T-helper 1 cell treated with Interleukin-12 subunit alpha and Interleukin-12 subunit beta and Interleukin-4 antibody, amounts not matched to agents 30 μg/mL and 1 μg/mL, for 36 hours (primary cell): ENCODE results near the gene NXPH4.

ENCODE experiments used
- H3K27ac Mint-ChIP-seq: one replicate; pipeline ENCODE4 v1.8.0; 2021; ENCODE audit warnings: mild to moderate bottlenecking, mixed read lengths
- H3K27me3 Mint-ChIP-seq: one replicate; pipeline ENCODE4 v1.8.0; 2021; ENCODE audit warnings: low read depth, mixed read lengths
- H3K36me3 Mint-ChIP-seq: one replicate; pipeline ENCODE4 v1.8.0; 2021; ENCODE audit warnings: low read depth, mixed read lengths
- H3K4me1 Mint-ChIP-seq: one replicate; pipeline ENCODE4 v1.8.0; 2021; ENCODE audit warnings: low read depth, mixed read lengths
- H3K4me3 Mint-ChIP-seq: one replicate; pipeline ENCODE4 v1.8.0; 2021; ENCODE audit warnings: mild to moderate bottlenecking, moderate library complexity, mixed read lengths
- H3K9me3 Mint-ChIP-seq: one replicate; pipeline ENCODE4 v1.8.0; 2021; ENCODE audit warnings: mixed read lengths

The NXPH4 gene

DNA sequence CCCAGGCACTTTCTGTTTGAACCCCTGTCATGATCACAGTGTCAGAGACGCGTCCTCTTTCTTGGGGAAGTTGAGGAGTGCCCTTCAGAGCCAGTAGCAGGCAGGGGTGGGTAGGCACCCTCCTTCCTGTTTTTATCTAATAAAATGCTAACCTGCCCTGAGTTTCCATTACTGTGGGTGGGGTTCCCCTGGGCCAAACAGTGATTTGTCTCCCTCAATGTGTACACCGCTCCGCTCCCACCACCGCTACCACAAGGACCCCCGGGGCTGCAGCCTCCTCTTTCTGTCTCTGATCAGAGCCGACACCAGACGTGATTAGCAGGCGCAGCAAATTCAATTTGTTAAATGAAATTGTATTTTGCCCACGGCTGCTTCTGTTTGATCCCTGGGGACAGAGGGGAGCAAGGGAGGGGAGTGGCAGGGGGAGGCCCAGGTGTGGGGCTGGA is 18.0 kb downstream of the NXPH4 start:
- H3K27ac Mint-ChIP-seq, result peak overlapping the region; percentile 45
- peaks cover 39% of the 10 kb centered on the region for H3K4me1 Mint-ChIP-seq
- H3K4me3 Mint-ChIP-seq, result no peak overlapping the region
- no peaks in the 10 kb centered on the region for H3K9me3 Mint-ChIP-seq
- peaks cover 21% of the 10 kb centered on the region for H3K27me3 Mint-ChIP-seq
- peaks cover 42% of the 10 kb centered on the region for H3K36me3 Mint-ChIP-seq

DNA sequence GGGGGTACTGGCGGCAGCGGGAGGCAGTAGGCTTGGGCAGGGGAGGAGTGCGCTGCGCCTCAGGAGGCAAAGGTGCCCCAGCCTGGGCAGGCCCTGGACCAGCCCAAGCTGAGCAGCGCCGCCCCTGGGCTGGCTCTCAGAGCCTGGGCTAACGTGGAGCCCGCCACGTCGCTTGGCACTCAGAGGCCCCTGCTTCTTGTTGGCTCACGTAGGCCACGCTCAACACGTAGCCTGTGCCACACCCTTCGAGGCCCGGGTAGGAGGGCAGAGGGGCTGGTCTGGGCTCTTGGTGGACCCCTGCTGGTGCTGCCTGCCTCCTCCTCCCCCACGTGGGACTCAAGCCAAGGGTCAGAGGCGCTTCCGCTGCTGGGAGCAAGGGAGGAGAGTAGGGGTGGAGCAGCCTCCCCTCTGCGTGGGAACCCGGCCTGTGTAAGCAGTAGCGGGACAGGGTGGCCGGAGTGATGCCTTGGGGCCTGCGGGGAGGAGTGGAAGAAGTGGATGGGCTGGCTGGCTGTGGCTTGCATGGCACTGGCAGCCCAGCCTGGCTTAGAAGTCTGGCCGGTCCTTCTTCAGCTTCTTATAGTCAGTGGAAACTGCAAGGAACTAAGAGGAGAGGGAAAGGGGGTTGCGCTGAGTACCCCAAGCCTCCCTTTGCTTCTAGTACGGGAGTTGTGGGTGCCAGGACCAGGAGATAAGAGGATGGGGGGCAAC is 18.6 kb downstream of the NXPH4 start:
- Mint-ChIP-seq H3K4me3 (no peak overlapping the region), H3K9me3 (no peaks in the 10 kb centered on the region), H3K27me3 (peaks cover 23% of the 10 kb centered on the region), H3K27ac (no peak overlapping the region), H3K4me1 (peaks cover 42% of the 10 kb centered on the region), H3K36me3 (peaks cover 38% of the 10 kb centered on the region)

DNA sequence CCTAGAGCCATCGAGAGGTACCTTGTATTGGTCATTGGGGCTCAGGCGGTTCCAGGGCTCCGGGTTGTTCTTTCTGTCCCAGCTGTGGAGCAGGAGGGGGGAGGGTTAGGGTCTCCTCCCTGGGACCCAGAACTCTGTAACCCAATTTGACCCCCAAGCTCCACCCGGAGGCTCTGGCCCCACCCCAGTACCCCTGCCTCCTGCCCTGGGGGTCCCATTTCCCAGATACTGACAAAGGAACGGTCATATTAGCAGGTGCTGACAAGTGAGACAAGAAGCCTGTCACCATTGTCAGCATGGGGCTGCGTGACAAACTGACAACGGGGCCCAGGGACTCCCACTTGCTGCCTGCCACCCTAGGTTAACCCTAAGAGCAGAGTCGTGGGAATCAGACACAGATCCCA is 19.1 kb downstream of the NXPH4 start:
- Mint-ChIP-seq H3K4me3 (no peak overlapping the region), H3K27ac (no peak overlapping the region), H3K36me3 (peaks cover 36% of the 10 kb centered on the region), H3K4me1 (peaks cover 42% of the 10 kb centered on the region), H3K27me3 (peaks cover 28% of the 10 kb centered on the region), H3K9me3 (no peaks in the 10 kb centered on the region)

DNA sequence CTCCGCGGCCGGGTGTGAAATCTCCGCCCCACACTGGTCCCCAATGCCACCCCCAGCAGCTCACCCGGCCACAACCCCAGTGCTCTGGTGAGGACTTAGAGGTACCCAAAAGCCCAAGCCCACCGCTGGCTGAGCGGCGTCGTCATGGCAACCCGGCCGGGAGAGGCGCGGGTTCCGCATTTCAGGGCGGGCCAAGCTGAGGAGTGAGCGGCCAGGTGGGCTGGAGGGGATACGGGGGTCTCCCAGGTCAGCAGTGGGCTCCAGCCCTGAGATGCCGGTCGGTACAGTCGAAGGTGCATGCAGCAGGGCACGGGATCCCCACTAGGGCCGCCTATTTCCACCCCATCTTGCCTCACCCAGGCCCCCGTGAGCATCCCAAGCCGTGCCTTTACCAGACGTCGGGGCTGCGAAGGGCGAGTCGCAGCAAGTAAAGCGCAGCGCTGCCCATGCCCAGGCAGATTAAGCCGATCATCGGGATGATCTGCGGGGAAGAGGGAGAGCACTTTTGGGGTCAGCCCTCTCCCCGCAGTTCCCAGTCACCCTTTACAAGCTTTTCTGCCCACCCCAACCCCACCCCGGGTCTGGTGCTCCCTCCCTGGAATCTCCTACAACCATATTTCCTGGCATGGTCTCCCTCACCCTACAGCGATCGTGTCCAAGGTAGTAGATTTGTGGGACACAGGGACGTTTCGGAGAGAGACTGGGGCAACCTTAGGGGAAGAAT is 19.8 kb downstream of the NXPH4 start:
- Mint-ChIP-seq H3K4me3 (no peak overlapping the region), H3K36me3 (peaks cover 36% of the 10 kb centered on the region), H3K27me3 (peaks cover 35% of the 10 kb centered on the region), H3K4me1 (peaks cover 40% of the 10 kb centered on the region), H3K27ac (no peak overlapping the region), H3K9me3 (no peaks in the 10 kb centered on the region)

DNA sequence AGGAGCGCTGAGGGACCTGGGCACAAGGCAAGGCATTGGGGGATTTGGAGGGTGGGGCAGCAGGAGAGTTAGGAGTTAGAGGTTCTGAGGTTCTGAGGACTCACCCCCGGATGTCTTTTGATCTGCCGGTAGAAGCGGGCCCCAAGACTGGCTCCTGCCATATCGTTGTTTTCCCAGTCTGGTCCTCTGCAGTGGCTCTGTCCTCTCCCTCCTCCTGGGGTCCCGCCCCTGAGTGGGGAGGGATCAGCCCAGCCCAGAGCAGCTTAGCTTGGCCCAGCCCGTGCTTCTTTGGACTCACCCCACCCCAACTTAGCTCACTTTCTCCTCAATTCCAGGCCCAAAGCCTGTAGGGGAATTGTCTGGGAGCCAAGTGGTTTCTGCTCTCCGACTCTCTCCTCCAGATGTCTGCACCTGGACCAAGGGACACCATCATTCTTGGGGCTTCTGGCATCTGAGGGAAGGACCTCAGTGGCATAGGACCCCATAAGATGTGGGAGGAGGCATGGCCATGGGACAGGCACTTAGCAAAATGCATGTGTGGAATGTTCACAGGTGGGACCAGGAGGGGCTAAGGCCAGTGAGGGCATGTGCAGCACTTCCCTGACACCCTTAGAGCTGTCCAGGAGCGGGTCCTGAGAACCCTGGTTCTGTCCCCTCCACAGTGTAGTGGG is 20.5 kb downstream of the NXPH4 start:
- Mint-ChIP-seq H3K4me1 (peaks cover 40% of the 10 kb centered on the region), H3K9me3 (no peaks in the 10 kb centered on the region), H3K36me3 (peaks cover 31% of the 10 kb centered on the region), H3K4me3 (peak overlapping the region; percentile 78), H3K27me3 (peaks cover 42% of the 10 kb centered on the region), H3K27ac (no peak overlapping the region)

DNA sequence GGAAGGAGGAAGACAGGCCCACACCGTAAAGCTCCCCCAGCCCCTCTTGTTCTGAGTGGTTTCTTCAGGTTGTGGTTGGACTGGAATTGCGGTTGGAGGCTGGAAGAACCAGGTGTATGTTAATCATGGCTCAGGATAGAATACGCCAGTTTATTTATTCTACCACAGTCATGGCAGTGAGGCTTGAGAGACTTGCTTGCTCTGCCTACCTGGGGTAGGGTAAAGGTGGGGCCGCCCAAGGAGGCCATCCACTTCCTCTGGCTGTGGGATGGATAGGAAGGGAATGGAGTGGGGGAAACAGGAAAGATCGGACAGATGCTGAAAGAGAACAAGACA is 21.0 kb downstream of the NXPH4 start:
- Mint-ChIP-seq H3K36me3 (peaks cover 31% of the 10 kb centered on the region), H3K27me3 (peaks cover 46% of the 10 kb centered on the region), H3K4me1 (peaks cover 42% of the 10 kb centered on the region), H3K9me3 (no peaks in the 10 kb centered on the region), H3K27ac (no peak overlapping the region), H3K4me3 (peak overlapping the region; percentile 78)

DNA sequence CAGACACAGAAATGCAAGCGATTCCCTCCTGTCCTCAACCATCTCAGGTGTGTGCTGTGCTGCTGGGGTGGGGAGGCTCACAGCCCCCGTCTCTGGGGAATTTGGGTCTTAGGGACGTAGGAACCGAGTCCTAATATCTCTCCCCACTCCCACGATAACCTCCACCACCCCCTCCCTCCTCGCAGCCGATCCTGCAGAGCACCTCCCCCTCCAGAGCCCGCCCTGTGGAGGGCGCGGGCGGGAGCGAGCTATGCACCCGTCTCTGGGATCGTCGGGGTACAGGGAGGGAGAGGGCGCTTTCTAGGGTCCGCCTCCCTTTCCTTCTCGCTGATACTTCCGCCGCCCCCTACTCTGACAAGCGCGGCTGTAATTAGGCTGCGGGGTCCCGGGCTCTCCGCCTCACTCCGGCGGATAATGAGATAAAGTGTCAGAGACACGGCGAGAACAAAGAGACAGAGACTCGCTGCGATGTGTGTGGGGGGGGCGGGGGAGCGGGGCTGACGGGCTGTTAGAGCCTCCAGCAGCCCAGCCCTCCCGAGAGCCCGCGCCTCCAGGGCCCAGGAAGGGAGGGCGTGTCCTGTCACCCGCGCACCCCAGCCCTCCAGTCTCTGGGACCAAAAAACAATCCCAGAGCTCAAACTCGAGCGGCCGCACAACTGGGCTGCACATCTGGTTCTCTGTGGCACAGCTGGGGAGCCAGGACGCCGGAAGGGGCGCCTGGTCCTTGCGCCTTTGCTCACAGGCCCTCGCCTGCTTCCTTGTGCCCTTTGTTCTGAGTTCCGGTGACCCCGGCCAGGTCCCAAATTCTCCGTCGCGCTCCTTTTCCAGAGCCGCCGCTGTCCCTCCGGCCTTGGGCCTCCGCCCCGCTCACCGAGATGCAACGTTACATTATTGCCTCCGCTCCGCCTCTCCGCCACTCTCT is 21.6 kb downstream of the NXPH4 start:
- Mint-ChIP-seq H3K4me1 (peaks cover 44% of the 10 kb centered on the region), H3K36me3 (peaks cover 25% of the 10 kb centered on the region), H3K4me3 (peak overlapping the region; percentile 99), H3K9me3 (no peaks in the 10 kb centered on the region), H3K27me3 (peaks cover 51% of the 10 kb centered on the region), H3K27ac (no peak overlapping the region)

DNA sequence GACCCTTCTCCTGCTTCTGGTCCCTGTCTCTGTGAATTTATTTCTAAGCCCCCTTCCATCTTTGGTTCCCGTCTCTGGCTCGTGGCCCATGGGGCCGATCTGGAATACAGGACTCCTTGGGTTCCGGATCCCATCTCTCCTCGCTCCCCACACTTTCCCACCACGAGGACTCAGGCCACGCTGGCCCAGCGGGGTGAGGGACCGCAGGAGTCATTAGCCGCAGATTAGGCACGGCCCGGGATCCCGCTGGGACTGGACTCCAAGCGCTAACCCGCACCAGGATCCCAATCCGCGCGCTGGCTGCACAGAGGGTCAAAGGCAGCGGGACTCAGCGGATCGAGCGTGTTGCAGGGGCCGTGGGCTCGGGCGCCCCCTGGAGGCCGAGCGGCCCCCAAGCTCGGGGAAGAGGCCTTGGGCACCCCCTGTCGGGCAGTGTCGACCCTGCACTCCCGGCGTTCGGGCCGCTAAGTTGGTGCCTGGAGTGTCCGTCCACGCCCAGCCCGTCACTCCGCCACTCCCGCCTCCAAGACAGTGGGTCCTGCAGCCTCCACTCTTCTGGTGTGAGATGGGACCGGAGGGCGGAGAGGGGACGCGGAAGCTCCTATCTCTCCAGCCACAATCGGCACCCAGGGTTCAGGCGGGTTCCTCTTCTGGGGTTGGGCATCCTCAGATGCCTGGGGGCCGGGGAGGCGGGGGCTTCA is 22.4 kb downstream of the NXPH4 start:
- peaks cover 57% of the 10 kb centered on the region for H3K27me3 Mint-ChIP-seq
- H3K4me3 Mint-ChIP-seq, result peak overlapping the region; percentile 99
- peaks cover 47% of the 10 kb centered on the region for H3K4me1 Mint-ChIP-seq
- H3K27ac Mint-ChIP-seq, result peak overlapping the region; percentile 79
- peaks cover 18% of the 10 kb centered on the region for H3K36me3 Mint-ChIP-seq
- no peaks in the 10 kb centered on the region for H3K9me3 Mint-ChIP-seq

DNA sequence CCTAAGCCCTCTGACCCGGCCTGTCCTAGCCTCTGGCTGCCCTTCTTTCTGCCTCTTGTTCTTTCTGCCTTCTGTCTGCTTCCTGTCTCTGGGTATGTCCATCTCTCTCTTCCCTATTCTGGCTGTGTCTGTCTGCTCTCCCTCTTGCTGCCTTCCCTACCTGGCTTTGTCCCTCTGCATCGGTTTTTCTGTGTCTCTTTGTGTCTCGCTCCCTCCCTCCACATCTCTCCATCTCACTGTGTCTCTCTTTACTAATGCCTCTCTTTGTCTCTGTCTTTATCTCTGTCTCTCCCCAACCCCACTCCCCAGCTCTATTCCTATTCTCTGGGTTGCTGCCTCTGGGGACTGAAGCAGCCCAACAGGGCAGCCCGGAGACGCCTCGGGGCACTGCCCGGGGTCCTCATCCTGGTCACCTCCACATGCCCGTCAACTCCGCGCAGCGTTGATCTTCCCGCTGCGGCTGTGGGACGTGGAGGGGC is 23.0 kb downstream of the NXPH4 start:
- Mint-ChIP-seq H3K27me3 (peaks cover 63% of the 10 kb centered on the region), H3K4me3 (peak overlapping the region; percentile 99), H3K9me3 (no peaks in the 10 kb centered on the region), H3K36me3 (peaks cover 11% of the 10 kb centered on the region), H3K4me1 (peaks cover 48% of the 10 kb centered on the region), H3K27ac (peak overlapping the region; percentile 79)

DNA sequence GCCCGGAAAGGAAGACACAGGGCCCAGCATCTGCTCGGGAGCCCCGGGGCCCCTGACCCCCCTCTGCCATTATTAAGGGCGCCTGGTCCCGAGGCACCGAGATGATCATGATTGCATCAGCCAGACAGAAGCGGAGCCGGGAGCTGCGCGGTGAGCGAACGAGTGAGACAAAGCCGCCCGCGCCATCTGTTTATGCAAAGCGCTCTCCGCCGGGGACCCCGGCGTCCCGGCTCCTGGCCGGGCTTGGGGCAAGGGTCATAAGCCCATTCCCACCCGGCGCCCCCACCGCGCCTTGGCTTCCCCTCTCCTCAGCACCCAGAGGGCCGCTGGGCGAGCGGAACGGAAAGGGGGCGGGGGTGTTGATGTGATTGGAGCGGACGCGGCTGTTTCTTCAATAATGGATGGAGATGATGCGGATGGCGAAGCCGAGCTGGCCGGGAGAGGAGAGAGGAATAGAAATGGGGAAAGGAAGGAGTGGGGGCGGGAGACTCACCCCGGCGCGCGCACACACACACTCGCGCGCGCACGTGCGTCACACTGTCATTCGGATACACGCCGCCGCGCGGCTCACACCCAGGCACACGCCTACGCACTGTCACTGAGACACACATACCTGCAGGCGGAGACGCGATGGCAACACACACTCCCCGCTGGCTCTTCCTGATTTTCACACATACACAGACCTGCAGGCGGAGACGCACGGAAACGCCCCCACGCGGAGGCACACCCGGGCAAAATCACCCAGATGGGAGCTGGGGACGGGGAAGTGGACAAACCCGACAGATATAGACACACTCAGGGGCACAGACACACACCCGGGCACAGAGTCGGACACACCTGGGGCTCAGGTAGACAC is 23.7 kb downstream of the NXPH4 start:
- Mint-ChIP-seq H3K27me3 (peaks cover 63% of the 10 kb centered on the region), H3K27ac (peak overlapping the region; percentile 86), H3K9me3 (no peaks in the 10 kb centered on the region), H3K4me1 (peaks cover 48% of the 10 kb centered on the region), H3K36me3 (peaks cover 10% of the 10 kb centered on the region), H3K4me3 (peak overlapping the region; percentile 99)

DNA sequence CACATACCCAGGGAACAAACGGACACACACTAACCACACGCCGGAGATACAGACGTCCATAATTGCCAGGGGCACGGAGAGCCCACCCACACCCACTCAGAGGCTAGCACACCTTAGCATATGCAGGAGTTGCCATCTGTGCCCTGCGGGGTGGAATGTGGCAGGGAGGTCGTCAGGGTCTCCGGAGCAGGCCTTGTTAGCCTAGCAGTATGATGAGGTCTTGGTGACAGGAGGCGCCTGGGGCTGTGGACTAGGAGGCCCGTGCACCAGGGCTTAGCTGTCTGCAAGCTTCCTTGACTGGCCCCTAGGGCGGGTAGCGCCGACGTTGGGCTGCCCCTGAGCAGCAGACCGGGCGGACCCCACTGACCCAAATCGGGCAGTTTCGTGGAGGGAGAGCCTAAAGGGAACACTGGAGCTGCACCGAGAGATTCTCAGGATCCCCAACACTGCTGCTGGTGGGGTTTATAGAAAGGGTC is 24.4 kb downstream of the NXPH4 start:
- peaks cover 63% of the 10 kb centered on the region for H3K27me3 Mint-ChIP-seq
- H3K4me3 Mint-ChIP-seq, result peak overlapping the region; percentile 99

DNA sequence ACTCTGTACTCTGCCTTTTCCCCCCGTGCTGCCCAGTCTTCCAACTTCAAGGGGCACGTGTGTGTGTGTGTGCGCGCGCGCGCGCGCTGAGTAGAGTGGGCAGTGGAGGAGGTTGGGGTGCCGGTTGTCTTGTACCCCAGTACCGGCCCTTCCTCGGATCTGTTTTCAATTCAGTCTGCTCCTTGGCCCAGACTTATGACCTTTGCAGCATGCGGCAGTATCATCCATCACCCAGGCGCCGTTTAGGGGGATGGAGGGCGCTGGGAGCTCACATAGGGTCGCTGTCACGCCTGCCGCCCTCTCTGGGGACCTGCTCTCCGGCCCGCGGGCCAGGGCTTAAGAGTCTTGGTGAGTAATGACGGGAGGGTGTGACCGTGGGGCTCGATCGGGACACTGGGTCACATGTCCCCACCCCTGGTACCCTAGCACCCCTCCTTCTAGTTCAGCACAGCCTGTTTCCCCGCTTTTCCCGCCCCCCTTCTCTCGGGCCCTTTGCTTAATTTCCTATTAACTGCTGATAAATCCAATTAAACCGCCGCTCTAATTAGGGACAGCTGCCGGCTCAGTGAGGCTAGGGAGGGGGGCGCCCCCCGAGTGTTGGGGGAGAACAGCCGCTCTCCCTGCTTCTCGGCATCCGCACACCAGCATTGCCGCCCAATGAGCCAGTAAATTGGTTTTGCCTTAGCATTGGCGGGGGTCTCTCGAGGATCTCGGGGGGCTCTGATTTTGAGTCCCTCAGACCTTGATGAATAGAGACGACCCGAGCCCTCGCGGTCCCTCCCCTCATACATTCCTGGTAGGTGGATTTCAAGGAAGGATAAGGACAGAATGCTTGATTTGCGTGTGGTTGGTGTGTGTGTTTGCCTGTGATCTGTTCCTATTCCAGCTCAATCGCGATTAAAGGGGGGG is 25.1 kb downstream of the NXPH4 start:
- Mint-ChIP-seq H3K4me3 (peak overlapping the region; percentile 99), H3K4me1 (peaks cover 46% of the 10 kb centered on the region), H3K27ac (no peak overlapping the region), H3K36me3 (peaks cover 11% of the 10 kb centered on the region), H3K9me3 (no peaks in the 10 kb centered on the region), H3K27me3 (peaks cover 63% of the 10 kb centered on the region)

More for the DNA sequence above, 24.4 kb downstream of the NXPH4 start:
- Mint-ChIP-seq H3K36me3 (peaks cover 10% of the 10 kb centered on the region), H3K4me1 (peaks cover 48% of the 10 kb centered on the region), H3K27ac (peak overlapping the region; percentile 86), H3K9me3 (no peaks in the 10 kb centered on the region)
